Measurements from ENCODE around the gene MAMLD1. TPM values are rescaled to one million over a fixed set of nuclear protein-coding genes. Genes with fewer than 3 reads are reported as not detected.

MAMLD1 gene
- total and polyA plus RNA-seq, 9 of the 15 experiments (the other 6 are each of a cell fraction or from before 2014, with no cell fraction given), result 0.12 to 0.18 TPM; not detected in 7

DNA sequence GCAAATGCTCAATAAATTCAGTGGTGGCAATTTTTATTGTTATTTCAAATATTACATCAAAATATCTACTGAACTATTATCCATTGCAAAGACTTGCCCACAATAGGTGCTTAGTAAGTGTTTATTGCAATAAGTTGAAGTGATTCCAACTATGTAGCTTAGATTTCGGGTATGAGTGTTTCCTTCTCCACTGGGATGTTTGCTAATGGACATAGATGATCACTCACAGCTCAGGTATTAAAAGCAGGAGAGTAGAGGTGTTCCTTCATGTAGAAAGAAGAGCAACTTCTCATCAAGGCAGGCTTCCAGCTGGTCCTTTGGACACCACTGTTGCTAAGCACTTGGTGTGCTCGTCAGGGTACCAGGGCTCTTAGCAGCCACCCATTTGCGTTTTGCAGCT lies 139.0 kb downstream of the MAMLD1 start:
- TF ChIP-seq TCF3 (CRISPR knock-in tag; IDR thresholded peaks at IDR 0.05), result no peak
- no peak for ATAC-seq
- Histone ChIP-seq H3K9ac (ENCODE audit: insufficient read depth in 1 of 2, low read depth in 2 of 2, low read length in 2 of 2) (no peak overlapping the region), H3K27ac (ENCODE audit: extremely low read depth, low read depth, low read length) (no peak overlapping the region), H3K9me3 (replicated peaks; ENCODE audit: control insufficient read depth, insufficient read depth, low read depth, low read length) (no peaks in the 10 kb centered on the region), H3K79me2 (ENCODE audit: control insufficient read depth, insufficient read depth, low read length) (no peaks in the 10 kb centered on the region), H3K36me3 (ENCODE audit: control insufficient read depth, insufficient read depth, low read length) (no peaks in the 10 kb centered on the region), H3K4me1 (replicated peaks in 1 of 2; ENCODE audit: control insufficient read depth in 2 of 2, insufficient read depth in 2 of 2, low read length in 2 of 2) (peaks cover 0 to under 1% of the 10 kb centered on the region in 2 experiments; a peak in 2 of 5 replicates), H3K4me2 (ENCODE audit: insufficient read depth, low read length) (no peak overlapping the region), H4K20me1 (replicated peaks; ENCODE audit: control insufficient read depth, insufficient read depth, low read length) (no peaks in the 10 kb centered on the region), H3K4me3 (no peak overlapping the region), H3K27me3 (ENCODE audit: control insufficient read depth in 2 of 2, insufficient read depth in 2 of 2, low read length in 2 of 2) (peaks cover 3 to 32% of the 10 kb centered on the region in 2 experiments), H2AFZ (ENCODE audit: low read depth, low read length) (no peak overlapping the region), H3K9me1 (ENCODE audit: control insufficient read depth, insufficient read depth, low read length) (no peaks in the 10 kb centered on the region)
- no peak for FAIRE-seq
- WGBS (ENCODE audit: insufficient coverage, low coverage, missing lambda C conversion rate), result 5% methylated on average over 2 of the region's 3 CpGs
- CTCF ChIA-PET (ENCODE audit: low intra/inter-chr PET ratio), result no interaction called here
- DNase-seq (ENCODE audit: extremely low read depth in 1 of 4, low spot score in 3 of 4), result no peak
- BruUV-seq (replicated peaks), result no TSS peak
- intact Hi-C loops (cut with micrococcal nuclease), result no loop called here
- in situ Hi-C loops (cut with MboI), result no loop called here
- POLR2A ChIA-PET, result interaction anchor here (1.3 kb wide), 1 partner anchor 10 kb away, joined by 10 read pairs; no protein-coding TSS in a partner anchor

DNA sequence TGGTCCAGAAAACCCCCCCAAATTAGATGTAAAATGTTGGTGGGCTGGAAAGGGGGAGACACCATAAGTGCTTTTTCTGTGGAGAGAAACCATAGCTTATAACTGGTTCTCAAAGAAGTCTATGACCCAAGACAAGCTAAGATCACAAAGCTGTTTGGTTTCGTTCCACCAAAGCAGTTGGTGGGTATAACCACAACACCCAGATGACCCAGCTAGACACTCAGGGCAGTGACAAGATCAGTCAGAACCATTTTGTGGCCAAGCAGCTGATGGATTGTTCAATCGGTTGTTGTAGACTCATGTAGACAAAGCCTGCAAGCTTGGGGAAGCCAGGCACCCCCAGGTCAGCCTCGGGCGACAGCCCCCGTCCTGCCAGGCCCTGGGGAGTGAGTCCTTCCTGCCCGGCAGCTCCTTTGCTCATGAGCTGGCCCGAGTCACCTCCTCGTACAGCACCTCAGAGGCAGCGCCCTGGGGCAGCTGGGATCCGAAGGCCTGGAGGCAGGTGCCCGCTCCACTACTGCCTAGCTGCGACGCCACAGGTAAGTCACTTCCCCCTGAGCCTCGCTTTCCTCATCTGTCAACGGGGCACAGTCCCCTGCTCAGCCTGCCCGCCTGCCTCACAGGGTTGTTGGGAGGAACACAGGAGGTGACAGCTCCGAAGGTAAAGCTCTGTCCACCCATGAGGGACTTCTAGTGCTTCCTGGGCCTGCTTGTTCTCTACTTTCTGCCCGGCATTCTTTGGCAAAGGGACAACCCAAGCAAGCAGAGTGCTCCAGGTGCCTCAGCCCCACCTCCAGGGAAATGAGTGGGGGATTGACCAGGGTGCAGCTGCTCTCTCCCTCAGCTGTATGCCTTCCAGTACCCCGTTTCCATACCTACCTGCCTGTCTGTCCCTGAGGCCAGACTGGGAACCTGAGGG lies 140.1 kb downstream of the MAMLD1 start:
- FAIRE-seq (no peak), DNase-seq (ENCODE audit: extremely low read depth in 1 of 4, low spot score in 3 of 4) (no peak), ATAC-seq (no peak)
- Histone ChIP-seq H3K79me2 (ENCODE audit: control insufficient read depth, insufficient read depth, low read length) (no peaks in the 10 kb centered on the region), H4K20me1 (replicated peaks; ENCODE audit: control insufficient read depth, insufficient read depth, low read length) (no peaks in the 10 kb centered on the region), H3K27ac (ENCODE audit: extremely low read depth, low read depth, low read length) (no peak overlapping the region), H3K36me3 (ENCODE audit: control insufficient read depth, insufficient read depth, low read length) (no peaks in the 10 kb centered on the region), H3K4me1 (replicated peaks in 1 of 2; ENCODE audit: control insufficient read depth in 2 of 2, insufficient read depth in 2 of 2, low read length in 2 of 2) (peaks cover 0 to 5% of the 10 kb centered on the region in 2 experiments; a peak in 2 of 5 replicates), H3K9me1 (ENCODE audit: control insufficient read depth, insufficient read depth, low read length) (no peaks in the 10 kb centered on the region), H3K9ac (ENCODE audit: insufficient read depth in 1 of 2, low read depth in 2 of 2, low read length in 2 of 2) (no peak overlapping the region; a peak in 1 of 4 replicates), H3K9me3 (replicated peaks; ENCODE audit: control insufficient read depth, insufficient read depth, low read depth, low read length) (no peaks in the 10 kb centered on the region), H3K27me3 (ENCODE audit: control insufficient read depth in 2 of 2, insufficient read depth in 2 of 2, low read length in 2 of 2) (peaks cover 3 to 39% of the 10 kb centered on the region in 2 experiments), H2AFZ (ENCODE audit: low read depth, low read length) (no peak overlapping the region), H3K4me3 (no peak overlapping the region), H3K4me2 (ENCODE audit: insufficient read depth, low read length) (no peak overlapping the region)
- intact Hi-C loops (cut with micrococcal nuclease) (no loop called here), in situ Hi-C loops (cut with MboI) (no loop called here)
- no TSS peak for BruUV-seq (replicated peaks)
- CTCF ChIA-PET (ENCODE audit: low intra/inter-chr PET ratio), result no interaction called here
- 1% methylated on average over 14 of the region's 19 CpGs for WGBS (ENCODE audit: insufficient coverage, low coverage, missing lambda C conversion rate)
- POLR2A ChIA-PET, result interaction anchor here (0.7 to 1.3 kb wide), 2 partner anchors 9 to 44 kb away, joined by 4 to 10 read pairs; no protein-coding TSS in a partner anchor
- TF ChIP-seq, protein P1, sequence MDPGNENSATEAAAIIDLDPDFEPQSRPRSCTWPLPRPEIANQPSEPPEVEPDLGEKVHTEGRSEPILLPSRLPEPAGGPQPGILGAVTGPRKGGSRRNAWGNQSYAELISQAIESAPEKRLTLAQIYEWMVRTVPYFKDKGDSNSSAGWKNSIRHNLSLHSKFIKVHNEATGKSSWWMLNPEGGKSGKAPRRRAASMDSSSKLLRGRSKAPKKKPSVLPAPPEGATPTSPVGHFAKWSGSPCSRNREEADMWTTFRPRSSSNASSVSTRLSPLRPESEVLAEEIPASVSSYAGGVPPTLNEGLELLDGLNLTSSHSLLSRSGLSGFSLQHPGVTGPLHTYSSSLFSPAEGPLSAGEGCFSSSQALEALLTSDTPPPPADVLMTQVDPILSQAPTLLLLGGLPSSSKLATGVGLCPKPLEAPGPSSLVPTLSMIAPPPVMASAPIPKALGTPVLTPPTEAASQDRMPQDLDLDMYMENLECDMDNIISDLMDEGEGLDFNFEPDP (CRISPR knock-in tag; IDR thresholded peaks at IDR 0.05), result no peak
- no peak for TF ChIP-seq ZFP30 (CRISPR knock-in tag; IDR thresholded peaks at IDR 0.05; ENCODE audit: borderline replicate concordance)
- TF ChIP-seq, protein P2, sequence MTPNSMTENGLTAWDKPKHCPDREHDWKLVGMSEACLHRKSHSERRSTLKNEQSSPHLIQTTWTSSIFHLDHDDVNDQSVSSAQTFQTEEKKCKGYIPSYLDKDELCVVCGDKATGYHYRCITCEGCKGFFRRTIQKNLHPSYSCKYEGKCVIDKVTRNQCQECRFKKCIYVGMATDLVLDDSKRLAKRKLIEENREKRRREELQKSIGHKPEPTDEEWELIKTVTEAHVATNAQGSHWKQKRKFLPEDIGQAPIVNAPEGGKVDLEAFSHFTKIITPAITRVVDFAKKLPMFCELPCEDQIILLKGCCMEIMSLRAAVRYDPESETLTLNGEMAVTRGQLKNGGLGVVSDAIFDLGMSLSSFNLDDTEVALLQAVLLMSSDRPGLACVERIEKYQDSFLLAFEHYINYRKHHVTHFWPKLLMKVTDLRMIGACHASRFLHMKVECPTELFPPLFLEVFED (CRISPR knock-in tag; conservative IDR thresholded peaks at IDR 0.05), result no peak
- TF ChIP-seq, protein P3, sequence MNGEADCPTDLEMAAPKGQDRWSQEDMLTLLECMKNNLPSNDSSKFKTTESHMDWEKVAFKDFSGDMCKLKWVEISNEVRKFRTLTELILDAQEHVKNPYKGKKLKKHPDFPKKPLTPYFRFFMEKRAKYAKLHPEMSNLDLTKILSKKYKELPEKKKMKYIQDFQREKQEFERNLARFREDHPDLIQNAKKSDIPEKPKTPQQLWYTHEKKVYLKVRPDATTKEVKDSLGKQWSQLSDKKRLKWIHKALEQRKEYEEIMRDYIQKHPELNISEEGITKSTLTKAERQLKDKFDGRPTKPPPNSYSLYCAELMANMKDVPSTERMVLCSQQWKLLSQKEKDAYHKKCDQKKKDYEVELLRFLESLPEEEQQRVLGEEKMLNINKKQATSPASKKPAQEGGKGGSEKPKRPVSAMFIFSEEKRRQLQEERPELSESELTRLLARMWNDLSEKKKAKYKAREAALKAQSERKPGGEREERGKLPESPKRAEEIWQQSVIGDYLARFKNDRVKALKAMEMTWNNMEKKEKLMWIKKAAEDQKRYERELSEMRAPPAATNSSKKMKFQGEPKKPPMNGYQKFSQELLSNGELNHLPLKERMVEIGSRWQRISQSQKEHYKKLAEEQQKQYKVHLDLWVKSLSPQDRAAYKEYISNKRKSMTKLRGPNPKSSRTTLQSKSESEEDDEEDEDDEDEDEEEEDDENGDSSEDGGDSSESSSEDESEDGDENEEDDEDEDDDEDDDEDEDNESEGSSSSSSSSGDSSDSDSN (IDR thresholded peaks at IDR 0.05; ENCODE audit: borderline replicate concordance in 1 of 2, low read depth in 2 of 2, low read length in 2 of 2), result no peak
- TF ChIP-seq ZBED1 (IDR thresholded peaks at IDR 0.05), result no peak
- TF ChIP-seq FOXK1 (CRISPR knock-in tag; IDR thresholded peaks at IDR 0.05; ENCODE audit: borderline replicate concordance), result no peak
- TF ChIP-seq BCOR (IDR thresholded peaks at IDR 0.05), result no peak
- TF ChIP-seq LEF1 (IDR thresholded peaks at IDR 0.05), result no peak

All from K562 (cell line).